SK-N-SH (cell line): ENCODE data around the gene ASAP2. TPM values are rescaled to one million over a fixed set of nuclear protein-coding genes. Genes with fewer than 3 reads are reported as not detected.

Experiments used
- CTCF ChIA-PET: fragments of 300-600, 350-600 bp; formaldehyde crosslinking; extraction: SDS; loops from one replicate; lab custom pipeline; 2021; lab: Yijun Ruan, JAX
- POLR2A ChIA-PET: fragments of 350-600 bp; sonication (Branson Sonifier 250); formaldehyde crosslinking; extraction: SDS; loops from one replicate; lab custom pipeline; 2020; ENCODE audit warnings: antibody characterized with exemption, inconsistent platforms; lab: Yijun Ruan, JAX
- DNase-seq: peaks from one replicate; pipeline ENCODE4 v3.0.0; 2012
- H2AFZ ChIP-seq: fragments of 200-600 bp; sonication (generic); 2 replicates; pipeline ENCODE4 v1.8.1; 2016; ENCODE audit warnings: antibody characterized with exemption, mild to moderate bottlenecking, low read depth
- H3F3A ChIP-seq: fragments of 200-600 bp; sonication (generic); replicated peaks from 2 replicates; pipeline ENCODE3; 2016; ENCODE audit warnings: antibody characterized with exemption, mild to moderate bottlenecking; ENCODE audit not compliant: insufficient read depth
- H3K27ac ChIP-seq, 2 experiments: fragments of 200-500 bp in 1 of 2; fragments of 200-600 bp in 1 of 2; sonication (Bioruptor generic) in 1 of 2; sonication (generic), shearing (Covaris generic) in 1 of 2; 2 replicates each; pipeline versions ENCODE4 v1.5.1 to v1.6.1; 2014 to 2016; ENCODE audit warnings: low read depth in 2 of 2, inconsistent platforms in 1 of 2, low read length in 1 of 2, mild to moderate bottlenecking in 1 of 2, mixed read lengths in 1 of 2
- H3K27me3 ChIP-seq: fragments of 200-600 bp; sonication (generic), shearing (Covaris generic); 2 replicates; pipeline ENCODE4 v1.6.1; 2016; ENCODE audit warnings: mixed run types; ENCODE audit not compliant: insufficient read depth
- H3K36me3 ChIP-seq, 2 experiments: fragments of 200-500 bp in 1 of 2; fragments of 200-600 bp in 1 of 2; sonication (Bioruptor generic) in 1 of 2; sonication (generic) in 1 of 2; replicated peaks in 1 of 2; 2 replicates each; pipeline versions ENCODE3 to v1.5.1; 2014 to 2016; ENCODE audit warnings: low read length in 1 of 2, mild to moderate bottlenecking in 1 of 2; ENCODE audit not compliant: insufficient read depth in 2 of 2, control insufficient read depth in 1 of 2
- H3K4me1 ChIP-seq, 2 experiments: fragments of 200-500 bp in 1 of 2; fragments of 200-600 bp in 1 of 2; sonication (Bioruptor generic) in 1 of 2; sonication (generic), shearing (Covaris generic) in 1 of 2; 2 replicates each; pipeline versions ENCODE4 v1.5.1 to v1.6.1; 2014 to 2016; ENCODE audit warnings: low read depth in 1 of 2, low read length in 1 of 2, mixed run types in 1 of 2; ENCODE audit not compliant: insufficient read depth in 2 of 2, control insufficient read depth in 1 of 2
- H3K4me2 ChIP-seq: fragments of 200-600 bp; sonication (generic), shearing (Covaris generic); 2 replicates; pipeline ENCODE4 v1.6.1; 2017; ENCODE audit warnings: mixed run types
- H3K4me3 ChIP-seq, 2 experiments: fragments of 200-500 bp in 1 of 2; fragments of 200-600 bp in 1 of 2; sonication (Bioruptor generic) in 1 of 2; sonication (generic), shearing (Covaris generic) in 1 of 2; 2 replicates each; pipeline versions ENCODE4 v1.5.1 to v1.8.1; 2014 to 2016; ENCODE audit warnings: low read depth in 2 of 2, inconsistent platforms in 1 of 2, low read length in 1 of 2, mild to moderate bottlenecking in 1 of 2, mixed read lengths in 1 of 2, moderate library complexity in 1 of 2
- H3K79me2 ChIP-seq: fragments of 200-600 bp; sonication (generic); 2 replicates; pipeline ENCODE4 v1.8.1; 2017; ENCODE audit warnings: mild to moderate bottlenecking; ENCODE audit not compliant: insufficient read depth
- H3K9ac ChIP-seq: fragments of 200-600 bp; sonication (generic); 2 replicates; pipeline ENCODE4 v1.6.1; 2017; ENCODE audit warnings: mixed run types
- H3K9me2 ChIP-seq: fragments of 200-600 bp; sonication (generic); 2 replicates; pipeline ENCODE4 v1.6.1; 2017; ENCODE audit warnings: mixed run types
- H3K9me3 ChIP-seq: fragments of 200-600 bp; sonication (generic); 2 replicates; pipeline ENCODE4 v1.6.1; 2017; ENCODE audit warnings: mixed run types, mild to moderate bottlenecking, moderate library complexity
- H4K20me1 ChIP-seq: fragments of 200-600 bp; sonication (generic); 2 replicates; pipeline ENCODE4 v1.6.1; 2017; ENCODE audit warnings: mild to moderate bottlenecking, mixed run types; ENCODE audit not compliant: insufficient read depth
- EZH2phosphoT487 ChIP-seq: fragments of 200-600 bp; sonication (generic); IDR thresholded peaks from 2 replicates; pipeline ENCODE4 v1.6.1; 2017; ENCODE audit warnings: low read depth, mixed run types, mild to moderate bottlenecking, antibody characterized with exemption, moderate library complexity, borderline replicate concordance
- FOSL2 ChIP-seq: IDR thresholded peaks from 2 replicates; pipeline ENCODE4 v1.4.0; 2012; ENCODE audit warnings: low read depth, mild to moderate bottlenecking, moderate library complexity, borderline replicate concordance
- FOXM1 ChIP-seq: IDR thresholded peaks from 2 replicates; pipeline ENCODE4 v1.4.0; 2012; ENCODE audit warnings: low read depth, mild to moderate bottlenecking
- GABPA ChIP-seq: IDR thresholded peaks from 2 replicates; pipeline ENCODE4 v1.4.0; 2012; ENCODE audit warnings: low read depth, mild to moderate bottlenecking
- NFIC ChIP-seq: IDR thresholded peaks from 2 replicates; pipeline ENCODE4 v1.4.0; 2012; ENCODE audit warnings: borderline replicate concordance
- NRF1 ChIP-seq: IDR thresholded peaks from 2 replicates; pipeline ENCODE4 v1.6.1; 2012; ENCODE audit warnings: low read depth, mild to moderate bottlenecking, low read length
- RAD21 ChIP-seq: IDR thresholded peaks from 2 replicates; pipeline ENCODE4 v1.6.1; 2012; ENCODE audit warnings: mild to moderate bottlenecking, low read length
- TAF1 ChIP-seq: IDR thresholded peaks from 2 replicates; pipeline ENCODE4 v1.6.1; 2012; ENCODE audit warnings: low read depth, mild to moderate bottlenecking, low read length, moderate library complexity, borderline replicate concordance
- TCF12 ChIP-seq: IDR thresholded peaks from 2 replicates; pipeline ENCODE4 v1.4.0; 2012
- WGBS: methylation state at CpG from one replicate; pipeline ENCODE4 v1.1.6; 2017; ENCODE audit warnings: low lambda C conversion rate; 5-methylcytosine and 5-hydroxymethylcytosine counted together
- polyA plus RNA-seq, 3 experiments: library from polyadenylated mRNA; depleted of rRNA; stranded (reverse); fragments of >200 nt; gene quantifications; 2 replicates each; pipeline ENCODE4 v1.2.3, GENCODE V29; 2012
- TF ChIP-seq, protein P1 (sequence below): fragments of 150-350 bp; IDR thresholded peaks from 2 replicates; pipeline ENCODE4 v1.6.1; 2016; ENCODE audit warnings: mild to moderate bottlenecking, low read depth, low read length
- TF ChIP-seq, protein P2 (sequence below): IDR thresholded peaks from 2 replicates; pipeline ENCODE4 v1.6.1; 2012; ENCODE audit warnings: mild to moderate bottlenecking, low read depth, low read length, moderate library complexity
- TF ChIP-seq, protein P3 (sequence below): IDR thresholded peaks from 2 replicates; pipeline ENCODE4 v1.4.0; 2012; ENCODE audit warnings: low read depth
- TF ChIP-seq, protein P4 (sequence below): fragments of 150-350 bp; IDR thresholded peaks from 2 replicates; pipeline ENCODE4 v1.6.1; 2017; ENCODE audit warnings: antibody characterized with exemption, low read length, low read depth, borderline replicate concordance

The ASAP2 gene
- polyA plus RNA-seq, 1 of the 3 experiments (the other 2 are of a cell fraction) = 37.9 TPM

DNA sequence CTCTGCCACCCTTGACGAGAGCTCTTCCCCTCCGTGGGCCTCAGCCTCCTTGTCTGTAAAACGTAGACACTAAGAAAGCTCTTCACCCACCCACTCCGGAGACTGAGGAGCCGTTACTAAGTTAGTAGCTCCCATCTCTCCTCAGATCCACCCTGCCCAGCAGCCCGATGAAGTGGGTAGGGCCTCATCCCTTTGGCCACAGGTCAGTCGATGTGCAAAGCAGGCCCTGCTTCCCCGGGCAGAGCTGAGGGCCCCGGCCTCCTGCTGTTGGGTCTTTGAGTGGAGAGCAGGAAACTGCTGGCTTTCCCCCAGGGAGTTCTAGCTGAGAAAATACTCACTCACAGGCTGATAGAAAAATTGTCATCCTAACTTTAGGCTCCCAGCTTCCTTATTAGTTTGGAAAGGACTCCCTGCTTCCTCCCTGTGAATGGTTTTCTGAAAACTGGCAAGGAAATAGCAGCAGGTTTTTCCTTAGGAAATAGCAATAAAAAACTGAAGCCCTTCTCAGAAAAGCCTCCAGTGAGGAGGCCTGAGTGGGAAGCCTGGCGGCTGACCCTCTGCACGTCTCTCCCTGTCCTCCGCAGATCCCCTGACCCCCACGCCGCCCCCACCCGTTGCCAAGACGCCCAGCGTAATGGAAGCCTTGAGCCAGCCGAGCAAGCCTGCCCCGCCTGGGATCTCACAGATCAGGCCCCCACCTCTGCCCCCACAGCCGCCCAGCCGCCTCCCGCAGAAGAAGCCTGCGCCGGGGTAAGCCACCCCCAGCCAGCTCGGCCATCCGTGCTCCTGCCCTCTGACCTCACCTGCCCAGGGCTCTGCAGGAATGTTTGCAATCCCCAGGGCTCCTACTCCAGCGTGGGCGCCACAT, 186.5 kb downstream of the ASAP2 start:
- WGBS = 90% methylated on average over 20 of the region's 28 CpGs

More for the DNA sequence above, 186.5 kb downstream of the ASAP2 start:
- Histone ChIP-seq H3K9ac (no peak overlapping the region), H2AFZ (no peak overlapping the region), H3F3A (no peaks in the 10 kb centered on the region), H3K4me1 (no peaks in the 10 kb centered on the region; a peak in 1 of 4 replicates), H3K4me2 (no peak overlapping the region), H3K27ac (no peak overlapping the region), H3K36me3 (peaks cover 65 to 69% of the 10 kb centered on the region in 2 experiments), H3K4me3 (no peak overlapping the region), H3K27me3 (no peaks in the 10 kb centered on the region), H3K9me2 (no peaks in the 10 kb centered on the region), H3K79me2 (peaks cover 2% of the 10 kb centered on the region; the same call in 1 of the 2 replicates), H3K9me3 (no peaks in the 10 kb centered on the region), H4K20me1 (no peaks in the 10 kb centered on the region)
- TF ChIP-seq, protein P1, sequence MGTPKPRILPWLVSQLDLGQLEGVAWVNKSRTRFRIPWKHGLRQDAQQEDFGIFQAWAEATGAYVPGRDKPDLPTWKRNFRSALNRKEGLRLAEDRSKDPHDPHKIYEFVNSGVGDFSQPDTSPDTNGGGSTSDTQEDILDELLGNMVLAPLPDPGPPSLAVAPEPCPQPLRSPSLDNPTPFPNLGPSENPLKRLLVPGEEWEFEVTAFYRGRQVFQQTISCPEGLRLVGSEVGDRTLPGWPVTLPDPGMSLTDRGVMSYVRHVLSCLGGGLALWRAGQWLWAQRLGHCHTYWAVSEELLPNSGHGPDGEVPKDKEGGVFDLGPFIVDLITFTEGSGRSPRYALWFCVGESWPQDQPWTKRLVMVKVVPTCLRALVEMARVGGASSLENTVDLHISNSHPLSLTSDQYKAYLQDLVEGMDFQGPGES = no peak
- TF ChIP-seq, protein P2, sequence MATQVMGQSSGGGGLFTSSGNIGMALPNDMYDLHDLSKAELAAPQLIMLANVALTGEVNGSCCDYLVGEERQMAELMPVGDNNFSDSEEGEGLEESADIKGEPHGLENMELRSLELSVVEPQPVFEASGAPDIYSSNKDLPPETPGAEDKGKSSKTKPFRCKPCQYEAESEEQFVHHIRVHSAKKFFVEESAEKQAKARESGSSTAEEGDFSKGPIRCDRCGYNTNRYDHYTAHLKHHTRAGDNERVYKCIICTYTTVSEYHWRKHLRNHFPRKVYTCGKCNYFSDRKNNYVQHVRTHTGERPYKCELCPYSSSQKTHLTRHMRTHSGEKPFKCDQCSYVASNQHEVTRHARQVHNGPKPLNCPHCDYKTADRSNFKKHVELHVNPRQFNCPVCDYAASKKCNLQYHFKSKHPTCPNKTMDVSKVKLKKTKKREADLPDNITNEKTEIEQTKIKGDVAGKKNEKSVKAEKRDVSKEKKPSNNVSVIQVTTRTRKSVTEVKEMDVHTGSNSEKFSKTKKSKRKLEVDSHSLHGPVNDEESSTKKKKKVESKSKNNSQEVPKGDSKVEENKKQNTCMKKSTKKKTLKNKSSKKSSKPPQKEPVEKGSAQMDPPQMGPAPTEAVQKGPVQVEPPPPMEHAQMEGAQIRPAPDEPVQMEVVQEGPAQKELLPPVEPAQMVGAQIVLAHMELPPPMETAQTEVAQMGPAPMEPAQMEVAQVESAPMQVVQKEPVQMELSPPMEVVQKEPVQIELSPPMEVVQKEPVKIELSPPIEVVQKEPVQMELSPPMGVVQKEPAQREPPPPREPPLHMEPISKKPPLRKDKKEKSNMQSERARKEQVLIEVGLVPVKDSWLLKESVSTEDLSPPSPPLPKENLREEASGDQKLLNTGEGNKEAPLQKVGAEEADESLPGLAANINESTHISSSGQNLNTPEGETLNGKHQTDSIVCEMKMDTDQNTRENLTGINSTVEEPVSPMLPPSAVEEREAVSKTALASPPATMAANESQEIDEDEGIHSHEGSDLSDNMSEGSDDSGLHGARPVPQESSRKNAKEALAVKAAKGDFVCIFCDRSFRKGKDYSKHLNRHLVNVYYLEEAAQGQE = no peak
- no peak for TF ChIP-seq FOSL2
- no peak for TF ChIP-seq FOXM1
- TF ChIP-seq GABPA = no peak
- TF ChIP-seq NFIC = no peak
- TF ChIP-seq, protein P3, sequence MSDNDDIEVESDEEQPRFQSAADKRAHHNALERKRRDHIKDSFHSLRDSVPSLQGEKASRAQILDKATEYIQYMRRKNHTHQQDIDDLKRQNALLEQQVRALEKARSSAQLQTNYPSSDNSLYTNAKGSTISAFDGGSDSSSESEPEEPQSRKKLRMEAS = no peak
- TF ChIP-seq TCF12 = no peak
- TF ChIP-seq EZH2phosphoT487 = no peak
- no peak for TF ChIP-seq RAD21
- TF ChIP-seq TAF1 = no peak
- TF ChIP-seq, protein P4, sequence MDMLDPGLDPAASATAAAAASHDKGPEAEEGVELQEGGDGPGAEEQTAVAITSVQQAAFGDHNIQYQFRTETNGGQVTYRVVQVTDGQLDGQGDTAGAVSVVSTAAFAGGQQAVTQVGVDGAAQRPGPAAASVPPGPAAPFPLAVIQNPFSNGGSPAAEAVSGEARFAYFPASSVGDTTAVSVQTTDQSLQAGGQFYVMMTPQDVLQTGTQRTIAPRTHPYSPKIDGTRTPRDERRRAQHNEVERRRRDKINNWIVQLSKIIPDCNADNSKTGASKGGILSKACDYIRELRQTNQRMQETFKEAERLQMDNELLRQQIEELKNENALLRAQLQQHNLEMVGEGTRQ = no peak
- no peak for TF ChIP-seq NRF1
- POLR2A ChIA-PET = no interaction called here
- CTCF ChIA-PET = interaction anchor here (1.0 to 1.2 kb wide), 3 partner anchors 12 to 187 kb away, joined by 3 to 4 read pairs (median 3); partner anchors contain the start of gene ASAP2
- no peak for DNase-seq
